ENCODE measurements around the gene PNISR. TPM values are rescaled to one million over a fixed set of nuclear protein-coding genes. Genes with fewer than 3 reads are reported as not detected.
A peak's percentile ranks its signal among the peaks of the same experiment; 100 is the strongest.

Gene PNISR
- total RNA-seq, 4 donors from 2014 or later, result 20.5 to 86.1 (median 25.2) TPM

- in situ Hi-C loops (cut with MboI; ENCODE audit: low sequenced_read_pairs in 4 of 4) (loop anchor here in 1 of 4 donors (10.0 kb wide), 1 partner anchor 83 kb away; the partner anchor contains the start of gene USP45), intact Hi-C loops (cut with DNase I; ENCODE audit: low total_unique reads) (no loop called here)
- no peak for ATAC-seq
- Histone ChIP-seq H3K27ac (no peak overlapping the region), H3K27me3 (no peaks in the 10 kb centered on the region), H3K36me3 (peaks cover 0 to 6% of the 10 kb centered on the region in 2 donors), H3K9me3 (no peaks in the 10 kb centered on the region), H3K4me1 (peaks cover 10 to 11% of the 10 kb centered on the region in 2 donors), H3K4me3 (no peak overlapping the region)
- TF ChIP-seq POLR2A (IDR thresholded peaks at IDR 0.05), result no peak
- no peak for DNase-seq
Measured at GRCh38 chr6:99431901-99432300, 6.8 kb upstream of the PNISR start.

GRCh38 chr6:99427988-99428387 is 2.9 kb upstream of the PNISR start:
- no peaks in the 10 kb centered on the region for H3K9me3 ChIP-seq
- in situ Hi-C loops (cut with MboI; ENCODE audit: low sequenced_read_pairs in 4 of 4), result loop anchor here in 1 of 4 donors (10.0 kb wide), 1 partner anchor 87 kb away; the partner anchor contains the start of gene USP45
- peaks cover 0 to 6% of the 10 kb centered on the region in 2 donors for H3K36me3 ChIP-seq
- H3K27ac ChIP-seq, result no peak overlapping the region
- peaks cover 29 to 31% of the 10 kb centered on the region in 2 donors for H3K4me1 ChIP-seq
- ATAC-seq, result no peak
- TF ChIP-seq CTCF (IDR thresholded peaks at IDR 0.05 in 4 of 5, conservative IDR thresholded peaks at IDR 0.05 in 1 of 5) (no peak), POLR2A (IDR thresholded peaks at IDR 0.05) (no peak)
- no peaks in the 10 kb centered on the region for H3K27me3 ChIP-seq
- DNase-seq, result no peak
- intact Hi-C loops (cut with DNase I; ENCODE audit: low total_unique reads), result loop anchor here (10.0 kb wide), 1 partner anchor 483 kb away; the partner anchor contains the start of gene FBXL4
- H3K4me3 ChIP-seq, result no peak overlapping the region

- Histone ChIP-seq H3K9me3 (no peaks in the 10 kb centered on the region), H3K36me3 (peaks cover 0 to 6% of the 10 kb centered on the region in 2 donors), H3K4me3 (peak overlapping the region; percentile 76 to 88 (median 84)), H3K27me3 (no peaks in the 10 kb centered on the region), H3K4me1 (peaks cover 44 to 47% of the 10 kb centered on the region in 2 donors), H3K27ac (peak overlapping the region; percentile 94 to 97 (median 94))
- in situ Hi-C loops (cut with MboI; ENCODE audit: low sequenced_read_pairs in 4 of 4) (loop anchor here in 1 of 4 donors (10.0 kb wide), 1 partner anchor 88 kb away; the partner anchor contains the start of gene USP45), intact Hi-C loops (cut with DNase I; ENCODE audit: low total_unique reads) (loop anchor here (10.0 kb wide), 1 partner anchor 482 kb away; the partner anchor contains the start of gene FBXL4)
- DNase-seq, result no peak
- TF ChIP-seq POLR2A (IDR thresholded peaks at IDR 0.05), result no peak
- no peak for TF ChIP-seq CTCF (IDR thresholded peaks at IDR 0.05 in 4 of 5, conservative IDR thresholded peaks at IDR 0.05 in 1 of 5)
- ATAC-seq, result no peak
Measured at GRCh38 chr6:99426451-99426757, 1.3 kb upstream of the PNISR start.

- Histone ChIP-seq H3K9me3 (no peaks in the 10 kb centered on the region), H3K27ac (peak overlapping the region; percentile 94 to 97 (median 94)), H3K36me3 (peaks cover 0 to 2% of the 10 kb centered on the region in 2 donors), H3K4me1 (peaks cover 49 to 53% of the 10 kb centered on the region in 2 donors), H3K4me3 (peak overlapping the region; percentile 76 to 88 (median 84)), H3K27me3 (no peaks in the 10 kb centered on the region)
- peak; percentile 79 to 81 for ATAC-seq
- peak; percentile 73 to 90 for DNase-seq
- intact Hi-C loops (cut with DNase I; ENCODE audit: low total_unique reads) (loop anchor here (2.0 to 10.0 kb wide), 4 partner anchors 33 to 481 kb away; partner anchors contain the start of genes FBXL4 and USP45), in situ Hi-C loops (cut with MboI; ENCODE audit: low sequenced_read_pairs in 4 of 4) (loop anchor here in 1 of 4 donors (10.0 kb wide), 1 partner anchor 89 kb away; the partner anchor contains the start of gene USP45)
- TF ChIP-seq POLR2A (IDR thresholded peaks at IDR 0.05), result no peak
- TF ChIP-seq CTCF (IDR thresholded peaks at IDR 0.05 in 4 of 5, conservative IDR thresholded peaks at IDR 0.05 in 1 of 5), result peak in 4 of 5 experiments; percentile 32 to 53 (median 43)
Measured at GRCh38 chr6:99425647-99426450, 741 bp upstream of the PNISR start.

GRCh38 chr6:99424022-99424421 is 1.1 kb downstream of the PNISR start:
- intact Hi-C loops (cut with DNase I; ENCODE audit: low total_unique reads) (loop anchor here (2.0 to 10.0 kb wide), 5 partner anchors 31 to 479 kb away; partner anchors contain the start of genes CCNC, FBXL4 and USP45), in situ Hi-C loops (cut with MboI; ENCODE audit: low sequenced_read_pairs in 4 of 4) (loop anchor here in 1 of 4 donors (10.0 kb wide), 1 partner anchor 91 kb away; the partner anchor contains the start of gene USP45)
- Histone ChIP-seq H3K4me3 (peak overlapping the region; percentile 76 to 88 (median 84)), H3K27me3 (no peaks in the 10 kb centered on the region), H3K36me3 (no peaks in the 10 kb centered on the region), H3K27ac (peak overlapping the region; percentile 94 to 97 (median 94)), H3K9me3 (no peaks in the 10 kb centered on the region), H3K4me1 (peaks cover 66 to 70% of the 10 kb centered on the region in 2 donors)
- no peak for ATAC-seq
- no peak for DNase-seq
- TF ChIP-seq CTCF (IDR thresholded peaks at IDR 0.05 in 4 of 5, conservative IDR thresholded peaks at IDR 0.05 in 1 of 5) (no peak), POLR2A (IDR thresholded peaks at IDR 0.05) (no peak)

Data from gastrocnemius medialis (tissue), 4 donors.